Stimulated activated CD4-positive, alpha-beta T cell treated with anti-CD3 and anti-CD28 coated beads, Interleukin-15, amount 100 ng/mL, for 48 hours (primary cell): ENCODE measurements around the gene GNAS.

Experiments used
- DNase-seq, 2 donors: peaks; one replicate each; pipeline ENCODE4 v3.0.0-alpha.2; 2020; ENCODE audit warnings: low read depth in 2 of 2

The GNAS gene

DNA sequence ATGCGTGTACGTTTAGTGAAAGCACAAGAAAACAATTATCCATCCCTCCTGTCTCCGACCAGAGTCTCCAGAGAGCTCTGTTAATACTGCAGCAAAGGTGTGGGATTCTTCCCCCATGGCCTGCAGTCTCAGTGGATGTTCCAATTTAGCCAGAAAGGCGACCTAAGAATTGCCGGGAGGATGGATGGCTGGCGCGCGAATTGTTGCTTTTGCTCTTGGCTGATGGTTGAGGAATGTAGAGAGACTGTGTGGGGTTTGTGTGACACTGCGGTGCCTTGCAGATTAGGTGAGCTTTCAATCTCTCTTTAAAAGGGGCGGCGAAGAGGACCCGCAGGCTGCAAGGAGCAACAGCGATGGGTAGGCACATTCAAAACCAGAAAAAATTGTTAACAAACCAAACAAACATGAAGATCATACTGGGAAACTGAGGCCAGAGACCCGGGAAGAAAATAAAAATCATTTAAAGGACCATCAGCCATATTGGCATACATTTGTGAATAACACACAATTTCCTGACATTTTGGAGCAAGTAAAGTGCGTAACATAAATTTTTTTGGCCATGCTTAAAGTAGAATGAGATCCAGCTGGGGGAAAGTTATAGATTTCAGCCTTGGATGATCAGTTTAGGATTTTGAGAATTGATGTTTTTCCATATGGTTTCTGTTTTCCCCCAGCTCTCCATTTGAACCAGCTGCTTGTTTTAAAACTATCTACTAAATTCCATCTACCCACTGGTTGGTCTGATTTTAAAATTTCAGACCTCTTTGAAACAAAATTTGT, 46.3 kb downstream of the GNAS start:
- DNase-seq = no peak

DNA sequence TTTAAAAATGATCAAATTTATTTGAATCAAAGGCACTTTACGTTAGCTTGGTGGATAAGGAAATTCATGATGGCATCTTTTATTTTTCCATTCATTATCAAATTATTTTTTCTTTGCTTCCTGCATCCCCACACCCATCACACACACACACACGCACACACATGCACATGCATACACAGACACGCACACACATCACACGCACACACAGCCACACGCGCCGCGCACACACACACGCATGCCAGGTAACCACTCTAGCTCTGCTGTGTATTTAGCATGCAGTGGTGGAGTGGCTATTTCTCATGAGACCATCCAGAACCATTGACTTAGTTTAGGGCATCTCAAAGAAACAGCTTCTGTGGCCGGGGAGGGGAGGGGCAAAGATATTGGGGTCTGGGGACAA, 47.0 kb downstream of the GNAS start:
- DNase-seq = no peak

DNA sequence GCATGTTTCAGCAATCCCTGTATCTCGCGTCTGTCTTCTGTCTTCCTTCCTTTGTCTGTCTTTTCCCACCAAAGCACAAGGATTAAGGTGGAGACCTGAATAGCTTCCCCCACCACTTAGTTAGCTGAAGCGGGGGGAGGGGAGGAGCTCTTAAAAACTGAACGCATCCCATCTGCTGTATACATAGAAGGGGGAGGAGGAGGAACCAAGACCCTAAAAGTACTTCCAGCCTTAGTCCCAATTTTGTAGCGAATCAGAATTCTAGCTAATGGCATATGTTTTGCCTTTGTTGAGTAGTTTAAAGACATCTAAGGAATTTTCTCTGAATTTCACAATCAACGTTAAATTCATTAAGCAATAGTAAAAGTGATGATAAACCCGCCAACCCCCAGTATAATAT, 47.9 kb downstream of the GNAS start:
- no peak for DNase-seq

DNA sequence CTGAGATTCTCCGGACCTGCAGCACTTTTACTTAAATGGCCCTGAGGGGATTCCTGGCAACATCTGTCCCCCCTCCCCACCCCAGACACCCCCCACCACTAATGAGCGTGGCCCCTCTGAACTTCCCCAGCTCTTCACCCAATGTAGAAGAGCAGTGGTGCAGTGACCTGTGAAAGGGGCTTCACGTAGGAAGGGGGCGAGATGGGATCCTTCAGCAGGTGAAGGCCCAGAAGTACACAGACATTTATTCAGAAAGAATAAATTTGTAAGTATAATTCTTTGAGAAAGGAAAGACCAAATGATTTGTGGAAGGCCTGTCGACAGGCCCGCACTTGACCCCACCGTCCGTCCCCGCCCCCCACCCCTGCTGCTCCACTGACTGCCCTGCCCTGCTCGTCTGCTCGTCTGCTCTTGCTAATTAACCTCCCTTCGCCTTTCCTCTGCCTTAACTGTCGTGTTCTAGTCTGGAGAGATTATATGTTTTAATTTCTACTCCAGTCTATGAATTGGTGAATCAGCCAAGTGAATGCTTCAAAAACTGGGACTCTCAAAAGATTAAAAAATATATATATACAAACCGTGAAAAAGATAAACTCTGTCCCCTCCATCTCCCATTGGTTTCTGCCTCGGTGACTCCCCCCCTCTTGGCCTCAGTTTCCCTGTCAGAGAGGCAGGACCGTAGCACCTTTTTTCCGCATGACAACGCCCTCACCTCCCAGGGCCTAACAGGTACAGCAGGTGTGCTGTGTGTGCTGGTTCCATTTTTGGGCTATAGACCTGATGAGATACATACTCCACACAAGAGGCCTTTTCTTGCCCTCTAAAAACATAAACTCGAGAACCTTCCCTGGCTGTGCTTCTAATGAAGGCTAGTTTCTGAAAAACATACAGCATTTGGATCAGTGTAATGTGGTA, 49.2 kb downstream of the GNAS start:
- no peak for DNase-seq

DNA sequence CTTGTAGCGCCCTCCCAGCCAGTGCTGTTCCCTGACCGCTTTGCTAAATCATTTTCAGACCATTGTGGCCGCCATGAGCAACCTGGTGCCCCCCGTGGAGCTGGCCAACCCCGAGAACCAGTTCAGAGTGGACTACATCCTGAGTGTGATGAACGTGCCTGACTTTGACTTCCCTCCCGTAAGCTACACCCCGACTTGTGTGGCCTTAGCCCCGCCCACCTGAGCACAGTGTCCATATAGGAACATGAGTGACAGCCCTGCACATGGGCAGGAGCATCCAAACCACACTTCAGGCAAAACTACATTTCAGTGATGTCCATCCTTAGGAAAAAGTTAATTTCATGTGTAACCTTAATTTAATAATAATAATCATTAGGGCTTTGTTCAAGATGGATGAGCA, 51.1 kb downstream of the GNAS start:
- DNase-seq = no peak

DNA sequence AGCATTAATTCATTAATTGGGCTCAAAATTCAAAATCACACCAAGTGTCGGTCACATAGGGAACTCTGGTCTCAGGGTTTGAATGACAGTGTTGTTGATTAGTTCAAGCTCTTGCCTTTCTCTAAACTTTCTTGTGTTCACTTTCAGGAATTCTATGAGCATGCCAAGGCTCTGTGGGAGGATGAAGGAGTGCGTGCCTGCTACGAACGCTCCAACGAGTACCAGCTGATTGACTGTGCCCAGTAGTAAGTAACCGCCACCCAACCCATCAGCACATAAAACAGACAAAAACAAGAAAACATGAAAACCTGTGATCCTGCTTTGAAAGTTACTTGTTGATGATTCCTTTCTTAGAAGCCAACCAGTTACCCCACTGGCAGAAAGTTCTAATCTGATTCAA, 52.7 kb downstream of the GNAS start:
- no peak for DNase-seq

DNA sequence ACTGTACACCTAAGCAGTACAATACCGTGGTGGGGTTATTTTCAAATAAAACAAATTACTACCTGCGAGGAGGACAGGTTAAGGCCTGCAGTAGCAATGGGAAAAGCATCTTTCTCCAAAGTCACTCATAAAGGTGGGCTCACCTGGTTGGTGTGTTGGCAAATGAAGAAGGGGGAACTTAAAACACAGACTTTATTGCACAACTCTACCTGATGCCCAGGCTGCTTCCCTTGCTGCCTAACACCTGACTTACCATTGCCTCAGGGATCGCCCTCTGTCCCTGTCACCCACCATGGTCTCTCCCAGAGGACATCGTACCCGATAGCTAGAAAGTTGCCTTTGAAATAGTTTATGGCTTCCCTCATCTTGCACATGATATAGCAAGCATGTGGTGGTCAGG, 53.6 kb downstream of the GNAS start:
- DNase-seq = no peak

DNA sequence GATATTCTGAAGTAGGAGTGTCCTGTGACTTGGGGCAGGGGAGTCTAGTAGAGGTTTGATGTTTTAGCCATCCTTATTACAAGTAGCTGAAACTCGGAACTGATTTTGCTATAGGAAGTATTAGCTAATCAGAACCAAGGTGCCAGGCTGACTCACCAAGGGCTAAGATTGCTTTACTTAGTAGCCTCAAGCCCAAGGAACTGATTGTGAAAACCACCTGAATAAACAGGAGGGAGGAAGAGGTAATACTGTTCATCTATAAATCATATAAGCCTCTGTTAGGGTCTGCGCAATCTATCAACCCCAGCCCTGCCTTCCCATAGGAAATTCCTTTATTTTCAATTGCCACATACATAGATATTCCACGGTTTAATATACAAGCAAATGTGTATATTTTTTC, 54.4 kb downstream of the GNAS start:
- no peak for DNase-seq

DNA sequence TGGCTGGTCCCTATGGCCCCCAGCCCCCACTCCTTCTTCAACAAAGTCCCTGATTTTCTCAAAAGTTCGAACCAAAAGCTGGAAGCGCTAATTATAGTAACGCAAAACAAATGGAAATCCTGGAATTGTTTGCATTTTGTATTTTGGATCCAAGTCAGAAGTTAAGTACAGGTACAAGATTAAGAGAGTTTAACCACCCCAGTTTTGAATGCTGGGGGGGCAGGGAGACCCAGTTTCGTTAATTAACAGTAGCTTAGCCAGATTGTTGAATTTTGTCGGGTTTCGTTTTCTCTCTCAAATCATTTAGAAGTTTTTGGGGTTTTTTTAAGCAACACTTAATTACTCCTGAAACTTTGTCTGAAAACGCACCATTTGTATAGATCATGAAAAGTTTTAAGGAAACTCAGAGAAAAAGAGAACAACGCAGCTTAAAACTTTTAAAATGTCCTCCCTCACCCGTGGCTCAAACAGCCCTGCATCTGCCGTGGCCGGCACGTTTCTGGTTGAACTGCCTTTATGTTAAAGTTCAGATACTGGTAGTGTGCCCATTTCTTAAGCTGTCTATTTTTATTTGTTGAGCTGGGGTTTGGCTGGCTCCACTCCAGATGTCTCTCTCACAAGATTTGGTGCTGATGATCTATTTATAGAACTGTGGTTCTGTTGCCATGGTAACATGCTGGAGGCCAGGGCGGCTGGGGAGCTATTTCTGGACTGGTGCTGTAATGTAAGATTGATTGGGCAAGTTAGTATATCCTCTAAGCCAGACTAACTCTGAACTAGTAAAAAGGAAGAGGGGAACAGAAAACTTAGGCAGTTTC, 55.0 kb downstream of the GNAS start:
- no peak for DNase-seq

DNA sequence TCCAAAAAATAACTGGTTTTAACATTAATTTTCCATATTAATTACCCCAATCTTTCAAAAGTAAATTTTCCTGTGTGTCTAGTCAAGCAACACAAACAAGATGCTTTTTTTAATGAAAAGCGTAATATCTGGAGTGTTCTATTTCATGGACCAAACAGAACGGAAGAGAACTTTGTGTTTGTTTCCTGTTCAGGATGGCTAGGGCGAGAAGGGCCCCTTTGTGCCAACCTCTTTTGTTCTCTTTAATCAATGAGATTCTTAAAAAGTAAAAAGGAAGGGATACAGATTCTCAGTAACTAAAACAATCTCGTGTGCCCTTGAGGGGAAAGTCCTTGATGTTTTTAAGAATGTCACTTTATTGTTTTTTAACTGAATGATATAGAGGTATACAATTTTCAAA, 55.7 kb downstream of the GNAS start:
- DNase-seq = no peak

DNA sequence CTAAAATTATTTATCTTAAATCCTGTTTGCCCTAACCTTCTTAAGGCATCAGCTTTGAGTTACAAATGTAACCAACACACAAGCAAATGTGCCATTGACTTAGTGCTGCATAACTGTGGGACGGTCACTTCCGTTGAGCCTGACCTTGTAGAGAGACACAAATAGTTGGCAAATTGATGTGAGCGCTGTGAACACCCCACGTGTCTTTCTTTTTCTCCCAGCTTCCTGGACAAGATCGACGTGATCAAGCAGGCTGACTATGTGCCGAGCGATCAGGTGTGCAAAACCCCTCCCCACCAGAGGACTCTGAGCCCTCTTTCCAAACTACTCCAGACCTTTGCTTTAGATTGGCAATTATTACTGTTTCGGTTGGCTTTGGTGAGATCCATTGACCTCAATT, 56.4 kb downstream of the GNAS start:
- no peak for DNase-seq

DNA sequence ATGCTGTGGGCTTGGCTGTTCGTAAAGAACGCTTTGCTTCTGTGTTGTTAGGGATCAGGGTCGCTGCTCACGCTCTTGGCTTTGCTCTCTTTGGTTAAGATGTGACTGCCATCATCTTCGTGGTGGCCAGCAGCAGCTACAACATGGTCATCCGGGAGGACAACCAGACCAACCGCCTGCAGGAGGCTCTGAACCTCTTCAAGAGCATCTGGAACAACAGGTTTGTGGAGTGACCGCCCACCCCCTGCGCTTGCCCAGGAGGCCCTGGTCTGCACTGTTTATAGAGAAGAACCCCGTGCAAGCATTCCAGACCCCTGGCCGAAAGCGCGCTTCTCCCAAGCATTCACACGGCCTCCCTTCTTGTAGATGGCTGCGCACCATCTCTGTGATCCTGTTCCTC, 57.1 kb downstream of the GNAS start:
- DNase-seq = no peak

DNA sequence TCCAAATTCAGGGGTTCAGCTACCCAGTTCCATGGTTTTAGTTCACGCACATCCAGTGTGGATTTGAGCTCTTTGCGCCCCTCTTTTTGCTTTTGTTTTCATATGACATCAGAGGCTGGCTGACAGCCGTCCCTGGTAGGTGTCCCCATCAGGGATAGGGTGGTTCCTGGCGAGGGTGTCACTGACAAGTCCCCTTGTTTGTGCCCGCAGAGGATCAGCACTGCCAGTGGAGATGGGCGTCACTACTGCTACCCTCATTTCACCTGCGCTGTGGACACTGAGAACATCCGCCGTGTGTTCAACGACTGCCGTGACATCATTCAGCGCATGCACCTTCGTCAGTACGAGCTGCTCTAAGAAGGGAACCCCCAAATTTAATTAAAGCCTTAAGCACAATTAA, 58.0 kb downstream of the GNAS start:
- no peak for DNase-seq

DNA sequence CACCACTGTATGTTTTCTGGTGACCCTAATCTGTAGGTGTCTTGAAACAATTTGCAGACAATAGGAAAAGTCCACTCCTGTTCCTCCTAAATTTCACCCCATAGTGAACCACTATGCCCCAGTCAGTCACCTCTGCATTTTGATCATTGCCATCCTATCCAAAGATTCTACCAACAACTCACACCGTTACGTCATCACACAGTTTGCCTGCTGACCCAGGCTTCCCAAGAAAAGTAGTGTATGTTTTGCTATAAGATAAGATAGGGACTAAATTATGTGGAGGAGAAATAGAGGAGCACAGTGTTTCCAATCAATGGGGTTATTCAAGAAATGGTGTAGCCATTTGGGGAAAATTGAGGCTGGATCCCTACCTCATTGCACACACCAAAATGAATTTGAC, 58.8 kb downstream of the GNAS start:
- DNase-seq = no peak

DNA sequence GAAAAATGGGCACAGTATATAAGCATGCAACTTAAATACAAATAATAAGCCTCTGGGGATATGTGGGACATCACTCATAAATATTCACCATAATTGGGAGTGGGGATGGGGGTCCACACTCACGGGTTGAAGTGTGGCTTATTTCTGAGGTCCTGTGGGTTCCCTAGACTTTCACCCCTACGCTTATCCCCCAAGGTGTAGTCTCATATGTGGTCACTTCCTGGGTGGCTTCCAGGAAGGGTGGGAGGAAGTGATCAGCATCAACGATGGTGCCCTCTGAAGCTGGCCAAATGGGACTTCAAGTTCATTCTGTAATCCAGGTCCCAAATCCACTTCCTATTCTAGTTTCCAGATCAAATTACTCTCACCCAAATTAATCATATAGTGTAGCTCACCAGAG, 59.5 kb downstream of the GNAS start:
- DNase-seq = no peak

DNA sequence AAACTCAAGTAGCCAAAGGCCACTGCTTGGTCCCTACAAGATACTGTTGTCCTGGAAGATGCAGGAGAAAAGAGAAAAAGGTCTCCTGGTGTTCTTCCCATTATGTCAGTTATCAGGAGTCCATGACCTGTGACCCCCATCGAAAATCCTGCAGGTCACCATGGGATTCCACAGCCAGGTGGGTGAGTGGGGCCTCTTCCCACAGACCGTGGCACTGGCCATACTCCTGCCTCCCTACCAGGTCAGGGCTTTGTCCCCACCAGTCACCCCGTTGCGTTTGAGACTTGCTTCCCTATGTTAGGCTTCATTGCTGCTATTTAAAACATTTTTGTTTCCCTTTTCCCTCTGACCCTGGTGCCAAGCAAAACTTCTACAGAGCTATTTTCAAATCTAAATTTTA, 60.6 kb downstream of the GNAS start:
- no peak for DNase-seq

DNA sequence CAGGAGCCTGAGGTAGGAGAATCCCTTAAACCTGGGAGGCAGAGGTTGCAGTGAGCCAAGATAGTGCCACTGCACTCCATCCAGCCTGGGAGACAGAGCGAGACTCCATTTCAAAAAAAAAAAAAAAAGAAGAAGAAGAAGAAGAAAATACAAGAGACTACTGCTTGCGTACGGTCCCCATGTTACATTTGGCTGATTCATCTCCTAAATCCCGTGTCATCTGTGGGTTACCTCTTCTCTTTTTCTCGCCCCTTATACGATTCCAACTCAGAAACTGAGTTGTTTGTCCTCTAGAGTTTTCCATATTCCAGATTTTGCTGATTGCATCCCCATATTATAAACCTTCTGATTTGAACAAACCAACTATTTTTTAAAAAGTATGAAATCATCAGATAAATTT, 66.1 kb downstream of the GNAS start:
- DNase-seq = no peak

DNA sequence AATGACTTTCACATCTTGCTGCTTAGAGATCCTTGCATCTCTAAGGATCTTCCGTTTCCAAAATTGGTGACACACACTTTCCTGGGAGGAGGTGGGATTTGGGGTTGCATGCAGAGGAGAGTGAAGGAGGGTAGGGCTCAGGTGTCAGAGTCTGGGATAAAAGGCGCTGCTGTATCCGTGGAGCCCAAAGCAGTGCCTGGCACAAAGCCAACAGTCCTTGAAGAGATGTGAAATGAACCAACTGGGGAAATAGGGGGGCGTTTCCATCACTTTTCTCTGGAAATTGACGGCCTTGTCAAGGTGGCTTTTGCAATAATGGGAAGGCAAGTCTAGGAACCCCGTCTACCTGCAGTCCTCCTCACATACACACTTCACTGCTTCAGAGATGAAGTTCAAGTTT, 69.0 kb downstream of the GNAS start:
- no peak for DNase-seq

DNA sequence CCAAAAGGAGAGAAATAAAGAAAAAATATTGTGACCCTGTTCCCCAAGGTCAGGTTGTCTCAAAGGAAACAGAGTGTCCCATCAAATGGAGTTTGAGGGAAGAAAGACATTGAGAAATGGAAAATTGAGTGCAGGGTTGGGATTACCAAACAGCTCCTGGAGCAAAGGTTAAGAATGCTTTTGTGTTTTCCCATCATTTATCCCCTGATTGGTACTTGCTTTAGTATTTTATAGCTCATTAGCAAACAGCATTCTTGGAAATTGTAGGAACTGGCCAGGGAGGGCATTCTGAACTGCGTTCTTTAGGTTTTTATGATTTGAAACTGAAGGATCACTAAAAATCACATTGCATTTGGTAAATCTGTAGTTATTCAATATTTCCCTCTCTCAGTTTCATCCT, 69.5 kb downstream of the GNAS start:
- DNase-seq = no peak

DNA sequence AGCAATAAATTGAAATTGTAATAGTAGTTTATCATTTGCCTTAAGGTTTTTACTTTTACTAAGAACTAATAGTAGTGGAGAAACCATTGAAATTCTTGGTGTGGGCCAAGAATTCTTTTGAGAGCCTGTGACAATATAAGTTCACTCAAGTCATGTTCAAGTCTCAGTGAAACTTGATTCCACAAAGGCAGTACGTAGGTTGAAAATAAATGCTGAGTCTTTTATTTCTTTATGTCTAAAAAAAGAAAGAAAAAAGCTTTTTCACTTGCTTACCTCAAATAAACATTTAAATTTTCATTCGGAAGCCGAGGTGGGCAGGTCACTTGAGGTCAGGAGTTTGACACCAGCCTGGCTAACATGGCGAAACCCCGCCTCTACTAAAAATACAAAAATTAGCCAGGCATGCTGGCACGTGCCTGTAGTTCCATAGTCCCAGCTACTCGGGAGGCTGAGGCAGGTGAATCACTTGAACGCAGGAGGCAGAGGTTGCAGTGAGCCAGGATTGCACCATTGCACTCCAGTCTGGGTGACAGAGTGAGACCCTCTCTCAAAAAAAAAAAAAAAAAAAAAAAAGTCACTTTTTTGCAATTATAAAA, 70.7 kb downstream of the GNAS start:
- DNase-seq = no peak

DNA sequence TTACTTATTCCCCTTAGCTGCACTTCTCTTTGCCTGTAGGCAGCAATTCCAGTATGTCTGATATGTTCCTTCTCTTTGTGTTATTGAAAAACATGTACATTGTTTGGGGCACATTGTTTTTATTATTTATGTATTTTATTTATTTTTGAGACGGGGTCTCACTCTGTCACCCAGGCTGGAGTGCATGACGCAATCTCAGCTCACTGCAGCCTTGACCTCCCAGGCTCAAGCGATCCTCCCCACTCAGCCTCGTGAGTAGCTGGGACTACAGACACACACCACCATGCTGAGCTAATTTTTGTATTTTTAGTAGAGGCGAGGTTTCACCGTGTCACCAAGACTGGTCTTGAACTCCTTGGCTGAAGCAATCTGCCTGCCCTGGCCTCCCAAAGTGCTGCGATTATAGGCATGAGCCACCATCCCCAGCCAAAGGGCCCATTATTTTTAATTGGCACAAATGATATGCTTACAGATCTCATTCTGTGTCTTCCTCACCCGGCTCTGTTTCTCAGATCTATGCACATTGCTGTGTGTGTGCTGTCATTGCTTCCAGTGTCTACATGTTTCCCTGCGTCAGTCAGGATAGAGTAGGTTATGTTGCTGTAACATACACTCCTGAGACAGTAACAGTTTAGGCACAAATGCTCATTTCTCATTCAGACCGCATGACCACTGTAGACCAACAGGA, 74.4 kb downstream of the GNAS start:
- no peak for DNase-seq
